ENCODE measurements around the gene UVRAG.

DNA sequence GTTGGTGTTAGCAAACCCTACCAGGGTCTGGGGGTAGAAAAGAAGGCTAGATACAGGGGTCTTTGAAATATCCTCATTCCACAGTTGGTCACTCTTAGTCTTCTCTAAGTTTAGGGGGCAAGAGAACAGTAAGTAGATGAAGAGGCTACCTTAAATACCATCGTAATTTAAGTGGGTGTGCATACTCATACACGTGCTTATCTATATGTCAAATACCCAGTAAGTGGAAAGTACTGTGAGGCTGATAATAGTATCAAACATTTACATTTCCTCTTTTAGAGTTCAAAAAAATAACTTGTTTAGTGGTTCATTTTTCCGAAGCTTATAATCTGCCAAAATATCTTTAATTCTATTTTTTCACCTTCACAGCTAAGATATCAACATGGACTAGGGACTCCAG is 300.5 kb downstream of the UVRAG start:
- no peak for TF ChIP-seq EZH2 (IDR thresholded peaks at IDR 0.05)
- TF ChIP-seq POLR2AphosphoS5 (IDR thresholded peaks at IDR 0.05; ENCODE audit: borderline replicate concordance, low read depth, low read length), result no peak
